GM18511 (cell line): Measurements from ENCODE around the gene GIT2.
A peak's percentile ranks its signal among the peaks of the same experiment; 100 is the strongest.
"Not testable (repeated sequence)": the region's sequence is repeated elsewhere in the genome, so short reads cannot be mapped to it uniquely, and the experiment has no call there.

Experiments
- ATAC-seq: cut with Tn5 transposase; IDR thresholded peaks from one replicate; pipeline ENCODE4 v1.9.1; 2021; ENCODE audit warnings: mild to moderate bottlenecking, moderate library complexity; ENCODE audit not compliant: unreplicated experiment

GIT2 gene, protein sequence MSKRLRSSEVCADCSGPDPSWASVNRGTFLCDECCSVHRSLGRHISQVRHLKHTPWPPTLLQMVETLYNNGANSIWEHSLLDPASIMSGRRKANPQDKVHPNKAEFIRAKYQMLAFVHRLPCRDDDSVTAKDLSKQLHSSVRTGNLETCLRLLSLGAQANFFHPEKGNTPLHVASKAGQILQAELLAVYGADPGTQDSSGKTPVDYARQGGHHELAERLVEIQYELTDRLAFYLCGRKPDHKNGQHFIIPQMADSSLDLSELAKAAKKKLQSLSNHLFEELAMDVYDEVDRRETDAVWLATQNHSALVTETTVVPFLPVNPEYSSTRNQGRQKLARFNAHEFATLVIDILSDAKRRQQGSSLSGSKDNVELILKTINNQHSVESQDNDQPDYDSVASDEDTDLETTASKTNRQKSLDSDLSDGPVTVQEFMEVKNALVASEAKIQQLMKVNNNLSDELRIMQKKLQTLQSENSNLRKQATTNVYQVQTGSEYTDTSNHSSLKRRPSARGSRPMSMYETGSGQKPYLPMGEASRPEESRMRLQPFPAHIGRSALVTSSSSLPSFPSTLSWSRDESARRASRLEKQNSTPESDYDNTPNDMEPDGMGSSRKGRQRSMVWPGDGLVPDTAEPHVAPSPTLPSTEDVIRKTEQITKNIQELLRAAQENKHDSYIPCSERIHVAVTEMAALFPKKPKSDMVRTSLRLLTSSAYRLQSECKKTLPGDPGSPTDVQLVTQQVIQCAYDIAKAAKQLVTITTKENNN

DNA sequence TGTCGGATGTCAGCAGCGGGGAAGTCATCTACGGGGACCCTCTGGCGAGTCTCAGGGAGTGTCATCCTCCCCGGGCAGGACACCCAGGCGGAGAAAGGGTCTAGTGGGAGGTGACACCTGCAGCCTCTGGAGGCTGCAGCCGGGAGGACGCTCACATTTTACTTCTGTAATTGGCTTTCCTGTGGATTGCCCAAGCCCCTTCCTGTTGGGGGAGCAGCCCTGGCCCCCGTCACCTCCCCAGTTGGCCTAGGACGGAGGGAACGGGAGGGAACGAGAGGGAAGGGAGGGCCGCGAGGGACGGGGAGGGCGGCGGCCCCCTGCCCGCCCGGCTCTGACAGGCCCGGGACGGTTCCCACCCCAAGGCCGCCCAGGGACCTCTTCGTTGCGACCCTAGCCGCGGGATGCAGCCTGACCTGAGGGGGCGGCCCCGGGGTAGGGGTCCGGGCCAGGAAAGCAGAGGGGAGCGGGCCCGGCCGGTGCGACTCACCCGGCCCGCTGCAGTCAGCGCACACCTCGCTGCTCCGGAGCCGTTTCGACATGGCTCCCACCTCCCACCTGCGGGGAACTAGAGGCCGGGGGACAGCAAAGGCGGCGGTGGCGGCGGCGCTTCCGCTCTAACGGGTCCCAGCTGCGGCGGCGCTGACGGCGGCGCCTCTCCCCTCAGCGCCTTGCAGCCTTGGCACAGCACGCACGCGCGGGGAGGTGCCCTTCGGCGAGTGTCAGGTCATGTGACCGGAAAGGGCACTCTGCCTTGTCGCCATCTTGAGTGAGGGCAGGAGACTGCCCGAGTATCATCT is at the start of gene GIT2:
Gene GIT2, minus strand, starts transcription at position 683 of the 797 bp plus-strand sequence. Its CDS starts 144 bp downstream, at position 539.
- peak; percentile 67 for ATAC-seq

GRCh38 chr12:110042264-110042663 is 46.1 kb upstream of the GIT2 start:
- no peak for ATAC-seq

- ATAC-seq = no peak
Observed at GRCh38 chr12:110039085-110039807, 43.1 kb upstream of the GIT2 start.

DNA sequence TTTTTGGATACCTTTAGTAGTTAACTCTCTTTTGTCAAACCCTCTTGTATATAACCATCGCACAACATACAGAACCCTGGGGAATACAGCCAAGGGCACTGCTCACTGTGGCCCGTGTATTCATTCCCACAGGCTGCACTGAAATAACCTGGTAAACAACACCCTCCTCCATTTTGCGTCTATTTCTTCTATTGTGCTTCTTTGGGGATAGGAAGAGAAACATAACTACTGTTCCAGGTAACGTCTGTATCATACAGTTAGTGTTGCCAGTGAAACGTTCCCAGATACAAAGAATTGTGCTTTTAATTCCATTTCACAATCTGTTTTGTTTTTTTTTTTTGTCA is 42.5 kb upstream of the GIT2 start:
- no peak for ATAC-seq

GRCh38 chr12:110037315-110037714 is 41.1 kb upstream of the GIT2 start:
- ATAC-seq = no peak

GRCh38 chr12:110035534-110036104 is 39.5 kb upstream of the GIT2 start:
- ATAC-seq = no peak

- ATAC-seq = no peak
Observed at GRCh38 chr12:110033888-110034287, 37.7 kb upstream of the GIT2 start.

DNA sequence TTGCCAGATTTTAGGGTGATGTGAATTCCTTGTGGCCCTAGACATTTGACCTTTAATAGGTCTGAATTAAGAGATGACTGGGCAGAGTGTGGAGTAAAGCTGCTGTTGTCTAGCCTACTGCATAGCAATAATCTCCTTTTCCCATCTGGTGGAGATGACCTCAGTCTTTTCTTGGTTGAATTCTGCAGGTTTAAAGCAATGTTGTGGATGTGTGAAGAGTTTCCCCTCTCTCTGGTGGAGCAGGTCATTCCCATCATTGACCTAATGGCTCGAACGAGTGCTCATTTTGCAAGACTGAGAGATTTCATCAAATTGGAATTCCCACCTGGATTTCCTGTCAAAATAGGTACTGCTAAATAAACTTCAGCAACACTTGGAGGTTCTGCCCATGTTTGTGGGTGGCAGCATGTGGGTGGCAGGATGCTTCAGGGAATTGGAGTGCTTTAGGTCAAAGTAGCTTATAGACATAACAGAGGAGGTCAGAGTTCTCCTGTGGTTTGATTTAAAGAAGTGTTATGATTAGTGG is 33.2 kb upstream of the GIT2 start:
- no peak for ATAC-seq

DNA sequence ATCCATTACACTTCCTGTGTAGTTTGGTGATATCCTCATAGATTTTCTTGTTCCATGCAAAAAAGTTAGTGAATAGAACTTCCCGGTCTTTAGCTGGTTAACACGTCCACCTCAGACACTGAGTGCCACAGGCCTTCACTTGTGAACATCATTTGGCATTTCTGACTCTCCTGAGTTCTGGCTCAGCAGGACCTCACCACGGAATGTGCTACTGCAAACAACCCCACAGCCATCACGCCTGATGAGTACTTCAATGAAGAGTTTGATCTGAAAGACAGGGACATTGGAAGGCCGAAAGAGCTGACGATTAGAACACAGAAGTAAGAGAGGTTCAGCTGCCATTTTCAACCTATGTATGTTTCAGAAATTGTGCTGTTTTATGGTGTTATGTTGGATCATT is 32.2 kb upstream of the GIT2 start:
- no peak for ATAC-seq

DNA sequence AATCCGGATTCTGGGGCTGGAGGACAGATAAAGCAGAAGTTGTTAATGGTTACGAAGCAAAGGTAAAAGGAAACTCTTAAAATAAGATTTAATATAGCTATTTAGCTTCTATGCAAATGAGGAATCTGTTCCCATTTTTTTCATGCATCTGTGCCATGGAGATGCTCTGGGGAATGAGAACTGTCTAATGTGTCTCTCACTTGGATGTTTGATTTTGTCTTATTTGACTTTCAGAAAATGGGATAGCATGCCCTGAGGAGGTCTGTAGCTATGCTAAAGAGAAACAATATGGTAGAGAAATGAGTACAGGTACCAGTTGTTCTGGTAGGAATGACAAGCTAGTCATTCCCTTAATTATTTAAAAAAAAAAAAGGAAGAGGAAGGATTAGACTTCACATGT is 27.9 kb upstream of the GIT2 start:
- ATAC-seq = no peak

DNA sequence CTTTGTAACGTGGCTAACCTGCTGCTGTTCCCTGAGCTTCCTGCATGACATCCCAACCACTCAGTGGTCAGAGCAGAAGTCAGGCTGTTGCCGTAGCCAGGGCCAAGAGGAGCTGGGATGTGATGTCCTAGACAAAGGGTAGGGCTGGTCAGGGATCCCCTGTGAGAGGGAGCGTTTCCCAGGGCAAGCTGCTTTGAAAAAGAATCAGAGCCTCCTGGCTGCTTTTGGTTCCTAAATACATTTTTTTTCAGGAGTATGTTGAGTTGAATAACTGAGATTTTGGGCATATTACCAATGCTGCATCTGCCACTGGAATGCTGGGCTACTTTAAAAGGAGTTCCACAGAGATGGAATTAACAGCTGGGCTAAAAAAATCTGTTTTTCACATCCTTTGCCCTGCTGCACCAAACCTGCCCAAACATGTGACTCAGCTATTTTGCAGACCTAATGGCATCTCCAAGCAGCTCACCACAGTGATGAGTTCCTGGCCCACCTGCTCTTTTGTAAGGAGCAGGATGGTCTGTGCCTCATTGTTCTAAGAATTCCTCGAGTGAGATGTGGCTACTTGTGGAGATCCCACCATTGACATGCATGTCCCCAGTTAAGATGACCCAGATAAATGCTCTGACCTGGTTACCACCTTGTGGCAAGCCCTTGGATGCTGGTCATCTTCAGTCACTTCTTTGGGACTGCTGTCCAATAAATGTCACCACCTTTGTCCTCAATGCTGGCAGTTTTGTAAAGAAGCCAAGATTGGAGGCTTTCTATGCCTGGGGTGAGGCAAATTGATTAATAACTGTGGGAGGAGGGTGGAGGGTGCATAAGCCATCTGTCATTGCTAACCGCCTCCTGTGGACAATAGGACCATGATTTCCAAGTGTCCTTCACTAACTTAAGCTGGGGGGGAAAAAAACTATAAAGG is 27.2 kb upstream of the GIT2 start:
- no peak for ATAC-seq

DNA sequence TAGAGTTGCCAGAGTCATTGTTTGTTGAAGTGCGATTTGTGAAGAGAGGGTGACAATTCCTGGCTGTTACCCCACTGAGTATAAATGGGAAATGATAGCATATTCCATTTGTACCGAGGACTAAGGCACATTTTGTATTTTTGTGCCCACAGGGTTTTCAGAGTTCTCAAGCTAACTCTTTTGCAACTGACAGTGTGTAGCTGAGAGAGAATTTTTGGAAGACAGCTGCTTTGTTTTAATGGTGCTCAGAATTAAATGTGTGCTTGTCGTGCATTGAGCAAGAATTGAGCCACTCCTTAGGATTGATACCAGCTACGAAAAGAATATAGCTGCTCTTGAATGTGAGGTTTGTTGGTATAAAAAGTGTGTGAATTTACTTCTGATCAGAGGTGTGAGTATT is 24.8 kb upstream of the GIT2 start:
- no peak for ATAC-seq

DNA sequence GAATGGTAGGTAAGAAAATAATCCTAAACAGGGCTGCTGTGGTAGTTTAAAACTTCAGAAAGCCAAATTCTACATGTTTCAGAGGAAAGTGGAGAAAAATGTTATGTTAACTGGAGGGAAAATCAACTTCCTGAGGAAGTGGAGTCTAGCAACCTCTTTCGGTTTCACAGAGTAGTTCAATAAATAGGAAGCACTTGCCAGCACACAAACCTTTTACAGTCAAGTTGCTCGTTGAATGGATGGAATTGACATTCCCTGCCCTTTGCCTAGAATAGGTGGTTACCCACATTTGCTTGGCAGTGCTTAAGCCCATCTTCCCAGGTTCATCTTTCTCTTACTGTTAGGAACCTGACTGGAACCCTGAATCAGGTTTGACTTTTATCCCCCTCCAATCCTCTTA is 19.0 kb upstream of the GIT2 start:
- ATAC-seq = no peak

DNA sequence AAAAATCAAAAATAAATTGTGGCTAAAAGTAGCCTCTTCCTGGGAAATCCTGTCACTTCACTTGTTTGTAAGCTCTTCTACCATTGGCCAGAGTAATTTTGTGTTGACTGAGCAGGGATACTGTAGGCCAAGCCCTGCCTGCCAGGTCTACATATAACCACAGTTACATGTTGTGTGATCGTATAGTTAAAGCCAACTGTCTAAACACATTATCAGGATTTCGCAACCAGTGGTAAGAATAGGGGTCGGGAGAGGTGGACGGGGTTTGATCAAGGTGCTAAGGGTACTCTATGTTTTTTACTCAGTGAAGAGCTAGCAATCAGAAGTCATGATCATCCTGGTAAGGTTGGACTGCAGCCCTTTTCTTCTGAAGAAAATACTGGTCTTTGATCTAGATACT is 16.5 kb upstream of the GIT2 start:
- no peak for ATAC-seq

DNA sequence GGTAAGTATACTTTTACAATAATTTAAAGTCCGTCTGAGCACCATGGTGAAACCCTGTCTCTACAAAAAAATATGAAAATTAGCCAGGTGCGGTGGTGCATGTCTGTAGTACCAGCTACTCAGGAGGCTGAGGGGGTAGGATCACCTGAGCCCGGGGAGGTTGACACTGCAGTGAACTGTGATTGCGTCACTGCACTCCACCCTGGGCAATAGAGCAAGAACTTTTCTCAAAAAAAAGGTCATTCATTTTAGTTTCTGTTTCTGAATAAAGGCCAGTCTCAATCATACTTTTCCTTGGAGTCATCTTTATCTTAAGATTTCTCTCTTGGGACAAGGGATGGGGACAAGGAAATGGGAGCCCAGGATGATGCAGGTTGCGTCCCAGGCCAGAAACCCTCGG is 16.0 kb upstream of the GIT2 start:
- peak; percentile 83 for ATAC-seq

- ATAC-seq = no peak
Observed at GRCh38 chr12:110010853-110011723, 14.9 kb upstream of the GIT2 start.

- ATAC-seq = not testable (repeated sequence)
Observed at GRCh38 chr12:110008681-110009398, 12.7 kb upstream of the GIT2 start.

DNA sequence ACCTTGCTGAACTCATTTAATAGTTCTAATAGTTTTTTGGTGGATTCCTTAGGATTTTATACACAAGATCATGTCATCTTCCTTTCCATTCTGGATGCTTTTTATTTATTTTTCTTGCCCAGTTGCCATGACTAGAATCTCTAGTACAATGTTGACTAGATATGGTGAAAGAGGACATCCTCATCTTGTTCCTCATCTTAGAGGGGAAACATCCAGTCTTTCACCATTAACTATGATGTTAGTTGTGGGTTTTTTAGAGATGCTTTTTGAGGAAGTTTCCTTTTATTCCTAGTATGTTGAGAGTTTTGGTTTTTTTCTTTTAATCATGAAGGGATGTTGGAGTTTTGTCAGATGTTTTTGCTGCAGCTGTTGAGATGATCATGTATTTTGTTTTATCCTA is 11.7 kb upstream of the GIT2 start:
- ATAC-seq = no peak
